ENCODE measurements around the gene CD200. TPM values are rescaled to one million over a fixed set of nuclear protein-coding genes. Genes with fewer than 3 reads are reported as not detected.
A peak's percentile ranks its signal among the peaks of the same experiment; 100 is the strongest.

The CD200 gene
- total RNA-seq, 1 donor from 2014 or later: 6.5 TPM

- ATAC-seq: no peak
- H3K4me1 ChIP-seq: no peaks in the 10 kb centered on the region
- H3K4me3 ChIP-seq: no peak overlapping the region
- no peaks in the 10 kb centered on the region for H3K9me3 ChIP-seq
- intact Hi-C loops (cut with DNase I): no loop called here
- no peak for TF ChIP-seq CTCF (IDR thresholded peaks at IDR 0.05)
- no peak overlapping the region for H3K27ac ChIP-seq
- no peak for DNase-seq
- no peaks in the 10 kb centered on the region for H3K36me3 ChIP-seq
- H3K27me3 ChIP-seq: no peaks in the 10 kb centered on the region
Observed at GRCh38 chr3:112320691-112321090, 12.3 kb upstream of the CD200 start.

GRCh38 chr3:112321867-112322652 lies 10.9 kb upstream of the CD200 start:
- intact Hi-C loops (cut with DNase I): no loop called here
- H3K27ac ChIP-seq: no peak overlapping the region
- no peaks in the 10 kb centered on the region for H3K36me3 ChIP-seq
- no peak for ATAC-seq
- no peaks in the 10 kb centered on the region for H3K9me3 ChIP-seq
- no peaks in the 10 kb centered on the region for H3K27me3 ChIP-seq
- H3K4me1 ChIP-seq: no peaks in the 10 kb centered on the region
- no peak overlapping the region for H3K4me3 ChIP-seq
- TF ChIP-seq CTCF (IDR thresholded peaks at IDR 0.05): no peak
- no peak for DNase-seq

GRCh38 chr3:112327371-112327951 lies 5.5 kb upstream of the CD200 start:
- Histone ChIP-seq H3K36me3 (no peaks in the 10 kb centered on the region), H3K4me1 (peaks cover under 1% of the 10 kb centered on the region), H3K4me3 (no peak overlapping the region), H3K27ac (no peak overlapping the region), H3K9me3 (no peaks in the 10 kb centered on the region), H3K27me3 (no peaks in the 10 kb centered on the region)
- TF ChIP-seq CTCF (IDR thresholded peaks at IDR 0.05): peak; percentile 71
- no peak for DNase-seq
- peak; percentile 98 for ATAC-seq
- intact Hi-C loops (cut with DNase I): loop anchor here (5.0 kb wide), 1 partner anchor 195 kb away; no protein-coding TSS in a partner anchor

GRCh38 chr3:112331851-112332250 lies 1.1 kb upstream of the CD200 start:
- Histone ChIP-seq H3K36me3 (no peaks in the 10 kb centered on the region), H3K4me3 (no peak overlapping the region), H3K27ac (no peak overlapping the region), H3K4me1 (peaks cover 6% of the 10 kb centered on the region), H3K27me3 (no peaks in the 10 kb centered on the region), H3K9me3 (no peaks in the 10 kb centered on the region)
- no peak for TF ChIP-seq CTCF (IDR thresholded peaks at IDR 0.05)
- intact Hi-C loops (cut with DNase I): no loop called here
- no peak for DNase-seq
- no peak for ATAC-seq

- Histone ChIP-seq H3K4me1 (peaks cover 6% of the 10 kb centered on the region), H3K36me3 (no peaks in the 10 kb centered on the region), H3K27ac (peak overlapping the region; percentile 32), H3K9me3 (no peaks in the 10 kb centered on the region), H3K27me3 (no peaks in the 10 kb centered on the region), H3K4me3 (peak overlapping the region; percentile 54)
- intact Hi-C loops (cut with DNase I): no loop called here
- TF ChIP-seq CTCF (IDR thresholded peaks at IDR 0.05): no peak
- no peak for DNase-seq
- ATAC-seq: peak; percentile 41
Observed at GRCh38 chr3:112333381-112334317, 693 bp downstream of the CD200 start.
